HG03060 (cell line): ENCODE results near the gene U2SURP.
"Not testable (repeated sequence)": the region's sequence is repeated elsewhere in the genome, so short reads cannot be mapped to it uniquely, and the experiment has no call there.

ENCODE experiments used
- ATAC-seq: cut with Tn5 transposase; IDR thresholded peaks from one replicate; pipeline ENCODE4 v1.9.1; 2021; ENCODE audit warnings: low read depth, moderate number of reproducible peaks; ENCODE audit not compliant: unreplicated experiment

U2SURP gene

DNA sequence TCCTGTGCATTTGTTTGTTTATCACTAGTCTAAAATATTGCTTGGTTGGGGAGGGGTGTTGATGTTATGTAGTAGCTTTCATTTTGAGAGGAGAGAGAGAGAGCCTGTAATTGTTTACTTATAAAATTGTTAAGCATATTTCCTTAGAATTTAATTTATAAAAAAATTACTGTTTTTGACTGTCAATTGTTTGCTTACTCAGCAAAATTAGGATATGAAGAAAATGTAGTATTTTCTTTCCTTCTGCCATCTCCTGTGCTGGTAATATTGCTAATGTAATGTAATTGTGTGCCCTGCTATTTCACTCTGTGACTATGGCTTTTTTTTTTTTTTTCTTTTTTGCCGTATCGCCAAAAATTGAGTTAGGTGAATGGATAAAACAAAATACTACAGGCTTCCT lies 3.5 kb downstream of the U2SURP start:
- ATAC-seq: no peak

- no peak for ATAC-seq
Measured at GRCh38 chr3:143010024-143010423, 8.7 kb downstream of the U2SURP start.

GRCh38 chr3:143011705-143012104 lies 10.3 kb downstream of the U2SURP start:
- ATAC-seq: no peak

DNA sequence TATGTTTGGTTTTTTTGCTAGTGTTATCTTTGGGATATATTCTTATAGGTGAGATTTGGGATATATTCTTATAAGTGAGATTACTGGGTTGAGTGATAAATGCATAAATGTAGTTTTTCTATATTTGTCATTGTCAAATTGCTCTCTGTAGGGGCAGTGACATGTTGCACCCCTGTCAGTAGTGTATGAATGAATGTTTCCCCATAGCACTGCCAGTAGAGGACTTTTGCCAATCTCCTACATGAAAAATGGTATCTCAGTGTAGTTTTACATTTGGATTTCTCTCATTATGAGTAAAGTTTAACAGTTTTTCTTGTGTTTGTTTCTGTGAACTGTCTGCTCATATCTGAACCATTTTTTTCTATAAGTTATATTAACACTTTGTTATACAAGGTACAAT lies 13.6 kb downstream of the U2SURP start:
- ATAC-seq: no peak

DNA sequence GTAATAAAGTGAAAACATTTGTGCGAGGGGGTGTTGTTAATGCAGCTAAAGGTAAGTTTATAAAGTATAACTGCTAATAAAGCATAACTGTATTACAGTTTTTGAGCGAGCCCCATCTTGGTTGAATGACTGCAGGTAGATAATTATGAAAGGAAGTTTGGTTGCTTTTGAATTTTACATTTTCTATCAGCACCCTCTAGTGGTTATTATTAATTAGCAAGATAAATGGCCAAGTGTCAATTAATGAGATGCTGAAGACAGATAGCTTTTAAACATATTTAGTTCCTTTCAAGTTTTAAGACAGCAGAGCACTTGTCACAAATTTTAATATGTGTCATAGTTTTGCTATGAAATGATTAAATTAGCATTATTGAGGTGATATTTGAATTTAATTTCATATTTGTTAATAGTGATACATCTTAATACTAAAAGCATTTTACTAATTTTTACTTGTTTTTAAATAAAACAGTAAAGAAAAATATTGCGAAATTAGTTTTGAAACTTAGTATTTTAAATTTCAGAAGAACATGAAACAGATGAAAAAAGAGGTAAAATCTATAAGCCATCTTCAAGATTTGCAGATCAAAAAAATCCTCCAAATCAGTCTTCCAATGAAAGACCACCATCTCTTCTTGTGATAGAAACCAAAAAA lies 15.1 kb downstream of the U2SURP start:
- ATAC-seq: no peak

GRCh38 chr3:143024351-143024960 lies 23.1 kb downstream of the U2SURP start:
- no peak for ATAC-seq

GRCh38 chr3:143031327-143031726 lies 30.0 kb downstream of the U2SURP start:
- no peak for ATAC-seq

DNA sequence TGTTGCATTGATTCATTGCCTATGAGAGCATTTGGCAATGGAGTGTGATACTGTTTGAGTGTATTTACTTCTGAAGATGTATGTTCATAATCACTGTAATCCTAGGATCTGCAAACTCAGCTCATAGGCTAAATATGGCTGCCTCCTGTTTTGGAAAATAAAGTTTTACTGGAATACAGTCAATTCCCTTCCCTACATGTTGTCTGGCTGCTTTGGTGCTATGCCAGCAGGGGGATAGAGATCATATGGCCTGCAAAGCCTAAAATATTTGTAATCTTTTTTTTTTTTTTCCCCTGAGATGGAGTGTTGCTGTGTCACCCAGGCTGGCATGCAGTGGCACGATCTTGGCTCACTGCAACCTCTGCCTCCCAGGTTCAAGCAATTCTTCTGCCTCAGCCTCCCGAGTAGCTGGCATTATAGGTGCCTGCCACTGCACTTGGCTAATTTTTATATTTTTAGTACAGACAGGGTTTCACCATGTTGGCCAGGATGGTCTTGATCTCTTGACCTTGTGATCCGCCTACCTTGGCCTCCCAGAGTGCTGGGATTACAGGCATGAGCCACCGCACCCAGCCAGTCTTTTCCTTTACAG lies 30.5 kb downstream of the U2SURP start:
- not testable (repeated sequence) for ATAC-seq

DNA sequence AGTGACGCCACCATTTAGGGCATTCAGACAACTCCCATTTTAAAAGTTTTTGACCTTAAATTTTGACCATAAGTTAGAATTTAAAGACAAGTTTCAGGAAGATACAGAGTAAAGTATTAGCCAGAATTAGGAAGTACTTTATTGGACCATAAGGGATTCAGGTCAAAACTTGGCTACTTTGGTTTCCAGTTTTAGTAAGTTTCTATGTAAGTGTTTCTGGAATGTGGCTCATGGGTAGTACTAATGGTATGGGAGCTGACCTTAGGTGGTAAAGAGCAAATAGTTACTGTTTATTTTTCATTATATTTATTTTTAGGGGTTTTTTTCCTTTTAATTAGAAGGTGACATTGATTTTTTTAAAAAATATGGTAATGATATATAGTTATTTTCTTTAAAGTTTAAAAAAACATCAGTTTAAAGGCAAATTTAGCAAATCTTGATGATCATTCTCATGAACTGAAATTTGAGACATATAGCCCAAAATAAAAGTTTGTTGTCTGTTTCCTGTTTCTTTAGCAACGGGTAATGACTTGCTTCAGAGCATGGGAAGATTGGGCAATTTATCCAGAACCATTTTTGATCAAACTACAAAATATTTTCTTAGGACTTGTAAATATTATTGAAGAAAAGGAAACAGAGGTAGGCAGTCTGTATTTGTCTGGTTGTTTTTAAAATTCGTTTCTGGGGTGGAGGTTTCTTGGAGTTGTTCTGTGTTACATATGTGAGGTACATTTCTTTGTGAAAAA lies 34.3 kb downstream of the U2SURP start:
- ATAC-seq: no peak

- no peak for ATAC-seq
Measured at GRCh38 chr3:143036557-143036956, 35.2 kb downstream of the U2SURP start.

GRCh38 chr3:143037867-143038266 lies 36.5 kb downstream of the U2SURP start:
- ATAC-seq: no peak

- ATAC-seq: no peak
Measured at GRCh38 chr3:143040261-143040879, 39.0 kb downstream of the U2SURP start.

GRCh38 chr3:143041903-143042302 lies 40.5 kb downstream of the U2SURP start:
- no peak for ATAC-seq

- no peak for ATAC-seq
Measured at GRCh38 chr3:143045639-143046038, 44.3 kb downstream of the U2SURP start.

- ATAC-seq: not testable (repeated sequence)
Measured at GRCh38 chr3:143046075-143046474, 44.7 kb downstream of the U2SURP start.

DNA sequence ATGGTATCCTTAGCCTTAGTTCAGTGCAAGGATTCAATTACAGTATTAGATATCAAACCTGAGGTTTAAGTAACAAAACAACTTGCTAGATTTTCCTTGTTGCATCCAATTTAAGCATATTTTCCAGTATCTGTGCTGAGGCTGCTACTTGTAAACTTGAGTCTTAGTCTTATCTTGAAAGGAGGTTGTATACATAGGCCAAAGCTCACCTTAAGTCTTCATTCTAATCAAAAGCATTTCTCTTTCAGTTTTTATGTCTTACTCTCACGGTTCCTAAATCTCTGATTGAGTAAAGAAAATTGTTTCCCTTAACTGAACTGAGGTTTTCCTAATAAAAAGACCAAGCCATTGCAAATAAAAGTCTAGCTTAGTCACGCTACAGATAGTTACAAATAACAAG lies 52.6 kb downstream of the U2SURP start:
- ATAC-seq: no peak

GRCh38 chr3:143056372-143056771 lies 55.0 kb downstream of the U2SURP start:
- no peak for ATAC-seq

DNA sequence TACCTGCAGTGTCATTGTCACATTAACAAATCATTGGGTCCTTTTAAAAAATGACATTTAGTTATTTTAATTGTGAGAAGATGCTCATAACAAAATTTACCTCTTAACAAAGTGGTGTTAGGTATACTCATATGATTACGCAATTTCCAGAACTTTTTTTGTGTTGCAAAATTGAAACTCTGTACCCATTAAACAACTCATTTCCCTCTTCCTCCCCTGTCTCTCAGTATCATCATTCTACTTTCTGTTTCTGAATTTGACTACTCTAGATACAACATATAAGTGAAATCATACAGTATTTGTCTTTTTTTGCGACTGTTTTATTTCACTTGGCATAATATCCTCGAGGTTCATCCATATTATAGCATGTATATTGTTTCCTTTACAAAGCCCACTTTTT lies 59.5 kb downstream of the U2SURP start:
- ATAC-seq: peak; percentile 90

- ATAC-seq: no peak
Measured at GRCh38 chr3:143063018-143063417, 61.6 kb downstream of the U2SURP start.

- ATAC-seq: no peak
Measured at GRCh38 chr3:143064777-143065176, 63.4 kb downstream of the U2SURP start.

GRCh38 chr3:143065364-143065763 lies 64.0 kb downstream of the U2SURP start:
- no peak for ATAC-seq
